ENCODE data around the gene DDX1.
"Not testable (repeated sequence)": the region's sequence is repeated elsewhere in the genome, so short reads cannot be mapped to it uniquely, and the experiment has no call there.

DDX1 gene

DNA sequence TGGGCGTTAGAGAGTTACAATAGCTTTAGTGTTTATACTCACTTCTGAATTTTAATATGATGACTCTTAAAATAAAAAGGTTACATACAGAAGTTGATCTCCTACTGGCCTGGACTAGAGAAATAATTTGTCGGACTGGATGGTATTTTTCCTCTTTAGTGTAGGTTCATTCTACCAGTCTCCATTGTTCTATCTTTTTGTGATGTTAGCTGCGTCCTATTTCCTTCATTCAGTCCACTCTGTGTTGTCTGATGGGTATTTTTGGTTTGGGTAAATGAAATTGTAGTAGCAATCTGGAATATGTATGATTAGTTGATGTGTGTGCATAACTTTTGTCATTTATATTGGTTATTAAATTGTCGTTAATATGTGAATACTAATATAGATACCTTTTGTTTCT, 5.3 kb downstream of the DDX1 start:
- DNase-seq, result no peak

DNA sequence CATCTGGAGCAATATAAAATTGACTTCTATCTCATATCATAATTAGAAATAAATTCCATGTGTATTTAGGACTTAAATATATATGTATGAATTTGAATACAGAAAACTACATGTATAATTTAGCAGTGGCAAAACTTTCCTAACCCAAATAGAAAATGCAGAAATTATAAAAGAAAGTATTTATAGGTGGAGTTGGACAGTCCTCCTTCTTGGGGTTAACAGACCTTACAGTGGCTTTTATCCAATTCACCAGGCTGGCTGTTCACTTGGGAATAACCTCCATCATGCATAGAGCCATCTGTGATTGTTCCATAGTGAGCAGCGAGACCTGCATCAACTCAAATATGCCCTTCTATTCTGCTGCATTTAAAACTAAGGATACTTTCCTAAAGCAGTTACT, 8.3 kb downstream of the DDX1 start:
- no peak for DNase-seq

DNA sequence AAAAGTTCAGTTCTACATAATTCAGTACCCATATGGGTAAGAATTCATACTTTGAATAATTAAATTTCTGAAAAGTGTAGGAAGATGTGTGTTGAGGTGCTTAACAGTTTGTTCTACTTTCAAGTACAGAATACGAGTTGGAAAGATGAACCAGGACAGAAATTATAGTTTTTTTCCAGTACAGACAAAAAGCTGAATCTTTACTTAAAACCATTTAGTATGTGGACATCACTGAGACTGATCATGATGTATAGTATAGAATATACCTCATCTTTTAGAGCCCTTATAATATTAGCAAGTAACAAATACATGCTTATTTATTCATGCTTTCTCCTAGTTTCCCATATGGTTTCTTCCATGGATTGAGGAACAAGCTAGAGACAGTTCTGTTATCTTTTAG, 10.0 kb downstream of the DDX1 start:
- no peak for DNase-seq

DNA sequence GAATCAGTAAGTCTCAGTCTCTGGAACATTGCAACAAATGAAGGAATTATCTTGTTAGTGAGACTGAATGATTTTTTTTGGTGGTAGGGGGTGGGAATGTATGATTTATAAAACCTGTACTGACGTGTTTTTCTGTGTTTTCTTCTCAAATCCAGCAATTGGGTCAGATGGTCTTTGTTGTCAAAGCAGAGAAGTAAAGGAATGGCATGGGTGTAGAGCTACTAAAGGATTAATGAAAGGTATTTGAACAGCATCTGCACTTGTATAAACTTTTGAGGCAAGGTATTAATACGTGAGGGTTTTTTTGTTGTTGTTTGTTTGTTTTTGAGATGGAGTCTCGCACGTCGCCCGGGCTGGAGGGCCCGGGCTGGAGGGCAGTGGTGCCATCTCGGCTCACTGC, 10.7 kb downstream of the DDX1 start:
- DNase-seq, result no peak

DNA sequence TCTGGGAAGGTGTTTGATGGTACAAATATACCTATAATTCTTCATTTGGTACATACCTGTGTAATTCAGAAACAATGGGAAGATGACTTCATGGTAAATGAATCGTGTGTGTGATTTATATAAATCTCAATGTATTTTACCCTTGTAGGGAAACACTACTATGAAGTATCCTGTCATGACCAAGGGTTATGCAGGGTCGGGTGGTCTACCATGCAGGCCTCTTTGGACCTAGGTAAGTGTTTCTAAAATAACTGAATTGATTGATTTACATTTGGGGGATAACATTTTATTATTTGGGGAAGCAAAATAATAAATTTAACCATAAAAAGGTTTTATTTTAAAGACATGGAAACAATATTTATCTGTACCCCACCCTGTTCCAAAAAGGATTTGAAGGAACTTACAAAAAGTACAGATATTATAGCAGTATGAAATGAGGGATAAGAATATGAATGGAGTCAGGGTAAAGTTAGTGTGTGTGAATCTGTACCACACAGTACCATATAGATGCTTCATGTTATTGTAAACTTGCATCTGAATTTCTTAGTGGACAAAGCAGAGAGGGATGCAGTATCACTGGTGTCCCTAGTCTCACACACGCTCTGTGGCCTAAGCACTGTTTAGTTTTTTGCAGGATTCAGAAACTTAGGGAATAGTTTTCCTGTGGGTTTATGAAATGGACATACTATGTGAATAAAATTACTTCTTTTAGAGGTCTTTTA, 11.5 kb downstream of the DDX1 start:
- no peak for DNase-seq

DNA sequence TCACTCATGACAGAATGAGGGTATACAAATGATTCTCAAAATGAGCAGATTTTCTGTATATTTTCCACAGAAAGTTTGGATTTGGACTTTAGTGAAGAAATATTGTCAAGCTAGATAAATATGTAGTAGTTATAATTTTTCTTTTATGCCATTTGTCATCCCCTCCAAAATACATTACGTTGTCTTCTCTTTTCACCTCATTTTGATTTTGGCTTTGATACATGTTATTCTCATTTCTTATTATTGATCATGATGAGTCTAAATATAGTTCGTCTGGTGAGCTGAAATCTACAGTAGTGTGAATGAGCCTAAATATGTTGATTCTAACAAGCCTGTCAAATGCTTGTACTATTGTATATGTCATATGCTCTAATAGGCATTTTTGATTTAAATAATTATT, 12.3 kb downstream of the DDX1 start:
- no peak for DNase-seq

DNA sequence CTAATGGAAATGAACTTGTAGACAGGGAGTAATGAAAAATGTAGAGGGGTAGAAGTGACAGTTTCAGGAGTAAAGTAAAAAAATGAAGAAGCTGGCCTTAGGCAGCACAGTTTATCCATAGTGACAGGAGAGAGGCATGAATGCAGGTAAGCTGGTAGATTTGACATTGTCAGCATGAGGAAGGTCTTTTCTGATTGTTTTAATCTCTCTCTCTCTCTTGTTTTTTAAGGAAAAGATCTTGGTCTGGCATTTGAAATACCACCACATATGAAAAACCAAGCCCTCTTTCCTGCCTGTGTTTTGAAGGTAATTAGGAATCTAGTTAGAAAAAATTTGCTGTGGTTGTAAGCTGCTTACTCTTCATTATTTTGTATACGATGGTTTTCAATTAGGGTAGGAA, 14.1 kb downstream of the DDX1 start:
- no peak for DNase-seq

DNA sequence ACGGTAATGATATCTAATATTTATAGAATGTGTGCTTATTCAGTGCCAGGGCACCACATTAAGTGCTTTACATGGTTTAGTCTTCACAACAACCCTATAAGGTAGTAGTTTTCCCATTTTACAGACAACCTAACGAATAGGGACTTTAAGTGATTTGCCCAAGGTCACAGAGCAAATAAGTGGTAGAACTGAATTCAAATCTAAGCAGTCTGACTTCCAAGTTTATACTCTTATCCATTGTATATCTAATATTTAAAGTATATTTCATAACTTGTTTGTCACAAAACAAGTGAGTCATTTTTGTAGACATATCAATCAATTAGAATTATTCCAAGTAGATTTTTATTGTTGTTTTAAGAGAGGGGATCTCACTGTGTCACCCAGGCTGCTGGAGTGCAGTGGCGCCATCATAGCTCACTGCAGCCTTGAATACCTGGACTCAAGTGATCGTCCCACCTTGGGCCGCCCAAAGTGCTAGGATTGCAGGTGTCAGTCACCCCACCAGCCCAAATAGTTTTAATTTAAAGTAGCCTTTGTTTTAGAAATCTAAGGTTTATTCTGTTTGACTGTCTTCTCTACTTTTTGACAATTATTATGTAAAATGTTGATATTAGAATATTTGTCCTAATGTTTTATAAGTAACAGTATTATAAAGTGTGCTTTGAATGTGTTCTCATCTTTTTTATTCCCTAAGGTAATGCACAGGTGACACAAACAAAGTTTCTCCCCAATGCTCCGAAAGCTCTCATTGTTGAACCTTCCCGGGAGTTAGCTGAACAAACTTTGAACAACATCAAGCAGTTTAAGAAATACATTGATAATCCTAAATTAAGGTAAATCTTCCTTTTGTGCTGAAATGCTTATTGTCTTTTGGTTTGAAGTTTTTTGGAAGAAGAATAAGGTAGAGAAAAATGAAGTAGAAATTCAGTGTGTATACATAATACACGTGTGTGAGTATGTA, 15.1 kb downstream of the DDX1 start:
- no peak for DNase-seq

DNA sequence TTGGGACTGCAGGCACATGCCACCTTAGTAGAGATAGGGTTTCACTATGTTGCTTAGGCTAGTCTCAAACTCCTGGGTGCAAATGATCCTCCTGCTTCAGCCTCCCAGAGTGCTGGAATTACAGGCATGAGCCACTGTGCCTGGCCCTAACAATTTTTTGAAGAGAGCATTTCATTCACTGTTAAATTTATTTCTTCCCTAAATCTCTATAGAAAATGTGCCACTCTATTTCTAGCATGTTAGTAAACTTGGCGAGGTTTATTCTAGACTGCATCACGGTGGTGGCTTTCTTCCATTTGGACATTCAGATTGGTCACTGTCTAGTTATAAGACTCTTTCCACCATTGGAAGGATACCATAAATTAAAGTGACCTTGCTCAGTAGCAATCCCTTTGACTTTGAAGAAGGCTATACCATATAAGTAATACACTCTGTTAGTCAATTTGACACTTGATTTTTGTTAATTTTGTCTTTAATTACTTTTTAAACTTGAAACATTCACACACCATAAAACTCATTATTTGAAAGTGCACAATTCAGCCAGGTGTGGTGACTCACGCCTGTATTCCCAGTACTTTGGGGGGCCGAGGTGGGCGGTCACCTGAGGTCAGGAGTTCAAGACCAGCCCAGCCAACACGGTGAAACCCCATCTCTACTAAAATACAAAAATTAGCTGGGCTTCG, 16.2 kb downstream of the DDX1 start:
- no peak for DNase-seq

DNA sequence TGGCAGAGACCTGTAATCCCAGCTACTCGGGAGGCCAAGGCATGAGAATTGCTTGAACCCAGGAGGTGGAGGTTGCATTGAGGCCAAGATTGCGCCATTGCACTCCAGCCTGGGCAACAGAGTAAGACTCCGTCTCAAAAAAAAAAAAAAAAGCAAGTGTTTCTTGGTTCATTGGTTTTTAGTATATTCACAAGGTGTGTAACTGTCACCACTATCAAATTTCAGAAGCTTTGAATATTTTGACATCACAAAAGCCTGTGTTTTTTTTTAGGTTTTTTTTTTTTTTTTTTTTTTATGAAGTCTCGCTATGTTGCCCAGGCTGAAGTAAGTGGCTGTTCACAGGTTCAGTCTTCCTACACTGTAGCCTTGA, 16.7 kb downstream of the DDX1 start:
- no peak for DNase-seq

DNA sequence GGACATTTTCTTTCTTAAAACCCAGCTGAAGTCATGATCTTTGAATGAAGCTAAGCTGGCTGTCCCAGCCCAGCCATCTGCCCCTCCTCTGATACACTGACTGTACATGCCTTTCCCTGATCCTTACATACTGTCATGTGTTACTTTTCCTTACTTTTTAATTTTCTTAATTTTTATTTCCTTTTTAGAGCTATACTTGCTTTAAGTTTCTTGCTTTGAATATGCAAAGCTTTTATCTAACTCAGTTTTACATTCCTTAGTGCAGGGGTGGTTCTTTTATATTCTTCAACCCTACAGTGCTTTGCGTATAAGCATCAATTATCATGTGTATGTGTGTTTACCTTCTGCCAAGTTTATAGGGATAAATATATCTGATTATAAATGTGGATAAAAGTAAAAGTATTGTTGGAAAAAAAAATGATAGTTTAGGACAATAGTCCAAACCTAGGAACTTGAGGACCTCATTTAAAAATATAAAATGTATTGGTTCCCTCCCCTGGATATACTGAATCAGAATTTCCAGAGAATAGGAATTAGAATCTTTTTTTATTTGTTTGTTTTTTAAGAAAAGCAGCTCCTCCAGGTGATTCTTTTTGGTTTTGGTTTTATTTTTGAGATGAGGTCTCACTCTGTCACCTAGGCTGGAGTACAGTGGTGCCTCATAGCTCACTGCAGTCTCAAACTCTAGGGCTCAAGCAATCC, 17.8 kb downstream of the DDX1 start:
- DNase-seq, result no peak

DNA sequence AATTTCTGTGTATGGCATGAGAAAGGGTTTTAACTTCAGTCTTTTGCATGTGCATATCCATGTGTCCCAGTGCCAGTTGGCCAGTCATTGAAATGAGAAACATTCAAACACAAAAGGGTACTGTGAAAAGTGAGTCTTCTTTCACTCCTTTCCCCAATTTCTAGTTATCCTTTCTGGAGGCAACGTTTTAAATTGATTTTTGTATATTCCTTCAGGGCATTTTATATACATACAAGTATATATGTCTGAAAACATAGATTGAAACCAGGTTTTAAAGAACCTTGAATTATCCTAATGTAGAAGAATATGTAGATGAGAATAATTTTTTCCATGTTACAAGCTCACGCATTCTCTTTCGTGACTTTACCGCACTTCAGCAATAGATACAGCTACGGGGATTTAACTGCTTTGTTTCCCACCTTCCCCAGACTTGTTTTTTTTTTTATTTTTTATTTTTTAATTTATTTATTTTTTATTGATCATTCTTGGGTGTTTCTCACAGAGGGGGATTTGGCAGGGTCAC, 18.8 kb downstream of the DDX1 start:
- no peak for DNase-seq

DNA sequence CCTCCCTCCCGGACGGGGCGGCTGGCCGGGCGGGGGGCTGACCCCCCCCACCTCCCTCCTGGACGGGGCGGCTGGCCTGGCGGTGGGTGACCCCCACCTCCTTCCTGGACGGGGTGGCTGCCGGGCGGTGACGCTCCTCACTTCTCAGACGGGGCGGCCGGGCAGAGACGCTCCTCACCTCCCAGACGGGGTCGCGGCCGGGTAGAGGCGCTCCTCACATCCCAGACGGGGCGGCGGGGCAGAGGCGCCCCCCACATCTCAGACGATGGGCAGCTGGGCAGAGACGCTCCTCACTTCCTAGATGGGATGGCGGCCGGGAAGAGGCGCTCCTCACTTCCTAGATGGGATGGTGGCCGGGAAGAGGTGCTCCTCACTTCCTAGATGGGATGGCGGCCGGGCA, 20.4 kb downstream of the DDX1 start:
- not testable (repeated sequence) for DNase-seq

DNA sequence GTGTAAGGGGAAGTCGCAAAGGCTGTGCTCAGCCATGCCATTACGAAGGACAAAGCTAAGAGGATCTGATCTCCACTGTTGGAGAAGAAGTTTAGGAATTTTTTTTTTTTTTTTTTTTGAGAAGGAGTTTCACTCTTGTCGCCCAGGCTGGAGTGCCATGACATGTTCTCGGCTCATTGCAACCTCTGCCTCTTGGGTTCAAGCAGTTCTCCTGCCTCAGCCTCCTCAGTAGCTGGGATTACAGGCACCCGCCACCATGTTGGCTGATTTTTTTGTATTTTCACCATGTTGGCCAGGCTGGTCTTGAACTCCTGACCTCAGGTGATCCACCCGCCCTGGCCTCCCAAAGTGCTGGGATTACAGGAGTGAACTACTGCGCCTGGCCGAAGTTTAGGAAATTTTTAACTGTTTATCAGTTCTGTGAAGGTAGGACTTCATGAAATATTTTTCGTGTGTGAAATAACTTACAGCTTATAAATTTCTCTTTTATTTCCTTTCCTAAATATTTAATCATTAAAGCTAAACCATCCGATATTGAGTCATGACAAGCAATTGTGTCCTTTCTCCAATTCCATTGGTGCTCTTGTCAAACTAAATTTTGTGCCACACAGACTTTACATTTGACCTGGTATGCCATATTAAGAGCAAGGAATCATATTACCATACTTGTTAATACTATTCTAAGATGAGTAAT, 22.2 kb downstream of the DDX1 start:
- no peak for DNase-seq

DNA sequence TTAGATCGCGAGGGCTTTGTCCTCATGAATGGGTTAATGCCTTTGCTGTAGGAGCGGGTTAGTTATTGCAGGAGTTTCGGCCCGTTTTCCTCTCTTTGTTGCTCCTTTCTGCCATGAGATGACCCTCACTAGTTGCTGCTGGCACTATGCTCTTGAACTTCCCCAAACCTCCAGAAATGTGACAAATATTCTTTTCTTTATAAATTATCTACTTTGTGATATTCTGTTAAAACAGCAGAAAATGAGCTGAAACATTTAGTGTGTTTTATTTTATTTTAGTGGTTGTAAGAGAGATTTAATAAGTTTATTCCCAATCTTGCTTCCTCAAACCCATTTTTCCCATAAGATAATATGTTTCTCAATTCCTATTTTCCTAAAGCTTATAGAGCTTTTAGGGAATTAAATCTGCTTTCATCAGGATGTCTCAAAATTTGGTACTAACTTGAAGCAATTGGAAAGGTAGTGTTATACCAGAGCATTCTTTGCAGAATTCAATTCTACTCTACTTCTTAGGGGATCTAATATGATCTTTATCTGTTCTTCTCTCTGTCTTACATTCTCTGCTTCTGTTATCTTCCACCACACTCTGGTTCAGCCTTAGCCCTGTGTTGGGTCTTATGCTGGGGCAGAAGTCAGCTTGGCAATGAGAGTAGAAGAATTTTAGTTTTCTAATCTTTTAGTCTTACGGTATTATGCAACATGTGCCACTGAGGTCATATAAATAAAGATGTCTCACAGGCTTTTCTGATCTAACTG, 23.1 kb downstream of the DDX1 start:
- DNase-seq, result no peak

DNA sequence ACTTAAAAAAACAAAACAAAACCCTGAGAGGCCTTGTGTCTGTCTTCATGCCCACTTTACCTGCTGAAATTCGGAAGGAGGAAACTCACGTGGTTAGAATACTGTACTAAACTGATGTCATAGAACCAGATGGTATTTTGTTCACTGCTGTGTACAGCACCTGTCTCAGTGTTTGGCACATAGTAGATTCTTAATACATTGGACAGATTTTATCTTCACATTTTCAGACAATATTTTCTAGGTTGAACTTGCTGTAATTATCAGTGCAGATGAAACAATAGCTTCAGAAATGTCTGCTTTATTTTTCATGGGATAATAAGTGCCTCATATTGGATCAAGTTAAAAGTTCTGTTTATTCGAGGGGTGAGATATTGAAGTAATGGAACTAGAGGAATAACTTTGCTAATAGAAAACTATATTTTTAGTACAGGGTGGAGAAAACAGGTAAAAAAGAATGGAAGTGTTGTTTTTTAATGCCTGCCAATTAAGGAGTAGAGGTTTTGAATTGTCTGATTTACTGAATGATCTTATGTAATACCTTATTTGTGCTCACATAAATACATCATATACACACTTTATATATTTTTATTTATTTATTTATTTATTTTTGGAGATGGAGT, 23.7 kb downstream of the DDX1 start:
- DNase-seq, result no peak

DNA sequence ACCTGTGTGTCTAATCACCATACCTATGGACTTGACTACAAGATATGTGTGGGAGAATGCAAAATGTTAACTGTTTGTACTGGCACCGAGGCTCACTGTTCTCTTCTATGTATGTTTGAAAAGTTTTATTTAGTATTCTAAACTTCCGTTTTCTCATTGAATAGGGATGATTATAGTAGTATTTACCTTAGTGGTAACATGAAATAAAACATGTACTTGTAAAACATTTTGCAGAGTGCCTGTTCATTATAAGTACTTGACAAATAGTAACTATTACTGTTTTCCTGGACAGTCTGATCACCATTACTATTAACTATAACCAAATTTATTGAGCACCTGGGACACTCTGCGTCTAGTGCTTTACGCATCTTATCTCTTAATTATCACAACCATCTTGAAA, 24.8 kb downstream of the DDX1 start:
- no peak for DNase-seq

DNA sequence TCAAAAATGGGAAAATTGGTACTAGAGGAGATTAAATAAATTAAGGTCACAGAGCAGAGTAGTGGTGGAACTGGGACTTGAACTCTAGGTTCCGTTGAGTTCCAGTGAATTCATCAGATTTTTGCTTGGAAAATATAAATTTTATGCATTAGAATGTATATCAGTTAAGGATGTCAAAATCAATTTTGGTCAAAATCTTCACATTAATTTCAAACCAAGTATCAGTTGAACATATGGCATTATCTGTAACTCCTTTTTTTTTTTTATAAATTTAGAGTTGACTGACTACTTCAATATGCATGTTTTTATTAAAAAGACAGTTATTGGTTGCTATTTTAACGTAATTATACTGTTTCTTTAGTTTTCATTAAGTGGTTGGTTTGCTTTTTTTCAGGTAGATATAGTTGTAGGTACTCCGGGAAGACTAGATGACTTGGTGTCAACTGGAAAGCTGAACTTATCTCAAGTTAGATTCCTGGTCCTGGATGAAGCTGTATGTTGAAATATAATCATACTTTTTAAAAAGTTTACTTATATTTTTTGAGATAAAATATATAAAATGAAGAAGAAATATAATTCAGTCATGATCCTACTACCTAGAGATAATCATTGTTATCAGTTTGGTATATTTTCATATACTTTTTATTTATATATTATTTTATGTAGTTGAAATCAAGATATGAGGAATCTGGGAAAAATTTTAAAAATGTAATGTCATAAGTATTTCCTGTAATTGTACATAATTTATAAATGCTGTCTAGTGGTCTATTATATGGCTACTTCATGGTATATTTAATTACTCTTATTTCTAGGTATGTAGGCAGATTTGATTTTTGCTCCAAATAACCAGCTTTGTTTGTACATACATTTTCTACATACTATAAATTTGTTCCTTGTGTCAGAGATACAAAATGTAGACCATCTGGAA, 25.4 kb downstream of the DDX1 start:
- DNase-seq, result no peak

DNA sequence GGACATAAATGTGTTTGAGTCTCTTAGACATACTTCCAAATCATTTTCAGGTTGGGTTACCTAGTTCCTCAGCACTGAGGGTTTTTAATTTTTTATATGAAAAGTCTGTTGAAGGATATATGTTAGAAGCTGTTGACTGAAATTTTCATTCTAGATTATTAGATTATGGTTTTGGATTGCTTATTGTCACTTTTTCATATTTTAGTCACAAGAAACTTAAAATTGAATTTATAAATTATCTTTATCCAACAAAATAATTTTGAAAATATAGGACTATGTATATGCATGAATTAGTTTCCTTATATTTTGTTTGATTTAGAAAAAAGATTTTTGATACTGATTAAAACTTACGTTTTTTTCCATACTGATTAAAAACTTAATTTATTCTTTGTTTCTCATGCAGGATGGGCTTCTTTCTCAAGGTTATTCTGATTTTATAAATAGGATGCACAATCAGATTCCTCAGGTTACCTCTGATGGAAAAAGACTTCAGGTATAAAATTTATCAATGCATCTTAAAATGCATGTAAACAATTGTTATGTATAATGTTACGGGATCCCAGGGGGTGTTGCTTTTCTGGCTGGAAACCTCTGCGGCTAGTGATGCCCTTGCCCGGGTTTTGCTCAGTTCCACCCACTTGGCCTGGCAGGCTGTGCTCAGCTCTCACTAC, 26.2 kb downstream of the DDX1 start:
- no peak for DNase-seq
